Activated CD8-positive, alpha-beta memory T cell treated with anti-CD3 and anti-CD28 coated beads for 1 hour (primary cell): ENCODE results near the gene CACNA1S.

ENCODE experiments used
- DNase-seq, 2 donors: peaks; one replicate each; pipeline ENCODE4 v3.0.0-alpha.2; 2020; ENCODE audit warnings: low read depth in 1 of 2; ENCODE audit errors: extremely low read depth in 1 of 2

Gene CACNA1S

DNA sequence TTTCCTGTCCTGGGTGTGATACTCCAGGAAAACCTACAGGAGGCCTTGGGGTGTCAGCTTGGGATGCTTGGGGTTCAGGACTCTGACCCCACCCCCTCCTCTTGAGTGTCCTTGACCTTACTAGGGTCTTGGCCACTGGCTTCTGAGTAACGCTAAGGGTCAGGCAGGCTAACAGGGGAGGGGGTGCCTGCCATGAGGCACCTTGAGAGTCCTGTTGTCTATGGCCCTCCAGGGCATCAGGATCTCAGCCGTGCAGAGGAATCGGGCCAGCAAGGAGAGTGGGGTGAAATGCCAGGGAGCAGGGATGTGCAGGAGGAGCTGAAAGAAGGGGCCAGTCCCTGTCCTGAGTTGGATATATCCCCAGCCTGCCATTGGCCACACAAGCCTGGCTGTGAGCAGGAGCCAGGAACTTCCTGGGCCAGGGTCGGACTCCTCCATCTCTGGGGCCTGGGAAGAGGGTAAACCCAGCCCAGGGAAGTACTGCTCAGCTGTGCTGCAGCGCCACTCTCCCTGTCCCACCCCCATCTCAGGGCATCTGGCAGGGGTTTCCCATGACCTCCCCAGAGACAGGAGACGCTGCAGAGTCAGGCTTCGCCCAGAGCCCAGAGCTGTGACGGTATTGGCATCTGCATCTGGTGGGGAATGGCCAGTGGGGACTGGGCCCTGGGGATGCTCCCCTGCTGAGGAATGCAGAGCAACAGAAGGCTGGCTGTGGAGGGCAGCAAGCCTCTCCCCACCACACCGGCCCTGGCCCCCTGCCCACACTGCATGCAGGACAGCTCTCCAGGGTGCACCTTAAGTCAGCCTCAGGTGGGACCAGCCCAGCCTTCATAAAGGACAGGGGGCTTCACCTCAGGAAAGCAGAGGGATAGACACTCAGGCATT is 95.0 kb downstream of the CACNA1S start:
- DNase-seq: no peak

DNA sequence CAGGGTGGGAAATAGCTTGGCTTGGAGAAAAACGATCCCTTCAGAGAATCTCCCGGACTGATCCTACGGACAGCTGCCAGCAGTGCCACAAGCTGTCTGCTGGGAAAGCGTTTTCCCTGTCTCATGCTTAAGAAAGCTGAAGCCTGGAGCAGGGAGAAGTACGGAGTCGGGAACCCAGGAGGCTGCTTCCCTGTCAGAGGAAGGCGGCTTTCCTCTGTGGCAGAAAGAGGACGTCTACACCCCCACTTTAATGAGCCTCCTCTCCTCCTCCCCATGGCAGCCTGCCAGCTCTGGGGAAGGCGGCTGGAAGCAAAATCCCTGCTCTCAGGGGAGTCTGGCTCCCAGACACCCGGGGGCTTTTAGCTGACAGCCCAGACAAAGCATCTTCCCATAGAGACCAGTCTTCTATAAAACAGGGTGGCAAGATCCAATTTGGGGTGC is 96.0 kb downstream of the CACNA1S start:
- DNase-seq: no peak

DNA sequence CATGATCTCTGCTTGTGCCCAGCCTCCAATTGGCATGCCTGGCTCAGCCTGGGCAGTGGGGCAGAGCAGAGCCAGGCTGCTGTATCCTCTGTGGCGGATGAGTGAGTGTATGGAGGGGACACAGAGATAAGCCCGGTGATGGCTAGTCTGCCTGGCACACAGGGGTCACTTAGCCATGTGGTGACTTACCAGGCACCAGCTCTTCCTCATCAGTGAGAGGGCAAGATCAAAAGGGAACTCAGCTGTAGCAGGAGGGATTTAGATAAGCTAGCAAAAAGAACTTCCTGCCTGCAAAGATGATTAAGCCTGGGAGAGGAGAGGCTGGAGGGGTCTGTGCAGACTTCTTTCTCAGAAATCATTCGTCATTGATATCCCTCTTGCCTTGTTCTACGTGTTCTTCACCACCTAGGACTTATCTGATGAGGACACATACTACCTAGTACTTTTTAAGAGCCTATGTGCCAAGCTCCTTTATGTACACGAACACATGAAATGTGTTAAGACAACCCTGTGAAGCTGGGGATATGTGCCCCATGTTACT is 96.6 kb downstream of the CACNA1S start:
- no peak for DNase-seq

DNA sequence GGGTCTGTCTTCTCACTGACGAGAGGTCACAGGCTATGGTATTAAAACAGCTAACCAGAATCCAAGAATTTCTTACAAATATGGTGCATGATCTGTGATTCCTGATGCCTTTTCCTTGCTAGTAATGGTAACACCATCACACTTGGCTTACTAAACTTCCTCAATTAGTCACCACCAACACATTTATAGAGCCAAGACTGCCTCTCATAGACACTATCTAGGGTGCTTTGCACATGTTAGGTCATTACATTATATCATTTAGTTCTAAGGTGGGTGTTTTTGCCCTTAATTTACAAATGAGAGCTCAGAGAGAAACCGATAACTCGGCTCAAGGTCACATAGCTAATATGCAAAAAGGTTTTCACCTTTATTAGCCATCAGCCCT is 97.4 kb downstream of the CACNA1S start:
- no peak for DNase-seq

DNA sequence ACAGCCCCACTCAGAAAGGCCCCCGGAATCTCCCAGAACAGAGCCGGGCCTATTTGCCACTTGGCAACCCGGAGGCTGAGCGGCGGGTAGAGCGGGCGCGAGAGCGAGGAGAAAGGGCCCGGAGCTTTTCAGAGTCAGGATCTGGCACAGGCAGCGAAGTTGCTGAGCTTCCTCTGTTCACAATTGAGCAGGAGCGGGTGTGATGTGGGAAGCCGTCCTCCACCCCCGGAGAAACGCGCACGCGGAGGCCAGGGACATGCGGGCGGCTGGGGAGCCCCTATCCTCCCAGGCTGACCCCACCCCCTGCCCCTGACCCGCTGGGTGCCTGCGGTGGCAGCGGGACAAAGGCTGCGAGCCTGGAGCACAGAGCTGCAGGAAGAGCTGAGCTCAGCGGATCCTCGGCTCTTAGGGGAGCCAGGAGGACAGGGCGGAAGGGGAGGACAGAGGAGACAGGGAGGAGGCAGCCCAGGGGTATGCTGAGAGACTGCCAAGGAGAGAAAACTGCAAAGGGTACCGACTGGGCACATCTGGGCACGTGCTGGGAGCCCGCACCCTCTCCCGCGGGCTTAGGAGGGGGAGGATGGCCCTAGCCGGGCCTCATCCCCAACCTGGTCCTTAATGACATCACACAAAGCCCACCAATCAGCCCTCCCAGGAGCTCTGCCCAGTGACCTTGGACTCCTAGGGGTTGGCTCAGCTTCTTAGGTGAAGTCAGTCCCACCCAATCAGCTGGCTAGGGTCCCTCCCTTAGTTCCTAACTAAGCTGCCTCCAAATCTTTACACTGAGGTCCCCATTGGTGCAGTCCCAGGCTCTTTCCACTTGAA is 98.0 kb downstream of the CACNA1S start:
- DNase-seq: no peak

DNA sequence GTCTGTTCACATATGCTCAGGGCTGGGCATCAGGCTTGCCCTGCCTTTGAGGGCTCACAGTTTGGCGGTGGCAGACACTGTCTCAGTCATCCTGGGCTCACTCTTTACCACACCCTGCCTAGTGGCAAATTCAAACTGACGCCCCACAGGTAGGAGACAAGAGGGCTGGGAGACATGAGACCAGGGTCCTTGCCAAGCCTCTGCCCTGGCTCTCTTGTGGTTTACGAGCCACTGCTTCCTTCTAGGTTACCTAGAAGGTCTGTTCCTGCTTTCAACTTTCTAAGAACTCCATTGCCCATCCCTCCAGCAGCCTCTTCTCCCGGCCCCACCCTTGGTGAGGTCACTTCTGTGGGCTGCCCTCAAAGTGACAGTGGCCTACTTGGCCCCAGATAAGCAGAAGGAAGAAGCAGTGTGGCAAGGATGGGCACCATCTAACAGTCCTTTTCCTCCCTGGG is 99.2 kb downstream of the CACNA1S start:
- DNase-seq: no peak

DNA sequence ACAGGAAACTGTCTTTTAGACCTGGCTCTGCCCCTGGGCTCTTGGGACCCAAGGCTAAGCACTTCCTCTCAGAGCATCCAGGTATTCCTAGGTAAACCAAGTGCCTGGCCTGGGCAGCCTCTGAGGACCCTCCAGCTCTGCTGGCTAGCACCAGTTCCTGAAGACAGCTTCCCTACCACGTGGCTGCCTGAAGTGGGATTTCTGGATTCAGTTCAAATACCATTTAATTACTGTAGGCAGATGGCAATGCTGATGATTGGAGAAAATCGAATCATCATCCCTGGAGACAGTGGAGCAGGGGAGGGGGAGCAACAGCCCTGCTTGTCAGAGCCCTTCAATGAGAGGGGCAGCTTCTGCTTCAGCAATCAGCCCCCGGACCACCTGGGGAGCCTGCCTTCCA is 100.6 kb downstream of the CACNA1S start:
- DNase-seq: no peak

DNA sequence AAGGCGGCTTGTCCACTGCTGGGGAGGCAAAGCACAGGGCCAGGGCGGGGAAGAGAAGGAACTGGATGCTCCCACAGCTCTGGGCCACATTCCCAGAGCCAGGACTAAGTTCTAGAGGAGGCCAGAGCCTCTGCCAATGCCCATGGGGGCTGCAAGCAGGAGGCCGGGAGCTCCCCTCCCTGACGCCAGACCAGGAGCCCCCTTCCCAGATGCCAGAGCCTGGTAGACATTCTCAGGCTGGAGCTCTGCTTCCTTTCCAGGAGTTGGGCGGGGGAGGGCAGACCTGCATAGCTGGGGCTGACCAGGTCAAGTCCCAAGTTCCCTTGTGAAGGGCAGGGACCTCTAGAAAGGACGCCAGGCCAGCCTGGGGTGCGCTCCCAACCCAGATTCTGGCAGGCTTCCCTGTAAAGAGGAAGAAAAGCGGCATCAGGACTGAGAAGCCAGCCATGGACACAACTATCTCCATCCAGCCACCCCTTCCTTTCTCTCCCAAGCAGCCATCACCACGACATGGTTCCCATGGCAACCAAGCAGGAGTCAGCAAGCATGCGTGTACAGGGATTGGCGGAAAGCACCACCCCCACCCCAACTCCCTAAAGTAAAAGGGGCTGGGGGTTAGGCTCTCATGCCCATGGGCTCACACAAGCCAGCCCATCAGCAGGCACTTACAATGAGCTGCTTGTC is 102.1 kb downstream of the CACNA1S start:
- no peak for DNase-seq

DNA sequence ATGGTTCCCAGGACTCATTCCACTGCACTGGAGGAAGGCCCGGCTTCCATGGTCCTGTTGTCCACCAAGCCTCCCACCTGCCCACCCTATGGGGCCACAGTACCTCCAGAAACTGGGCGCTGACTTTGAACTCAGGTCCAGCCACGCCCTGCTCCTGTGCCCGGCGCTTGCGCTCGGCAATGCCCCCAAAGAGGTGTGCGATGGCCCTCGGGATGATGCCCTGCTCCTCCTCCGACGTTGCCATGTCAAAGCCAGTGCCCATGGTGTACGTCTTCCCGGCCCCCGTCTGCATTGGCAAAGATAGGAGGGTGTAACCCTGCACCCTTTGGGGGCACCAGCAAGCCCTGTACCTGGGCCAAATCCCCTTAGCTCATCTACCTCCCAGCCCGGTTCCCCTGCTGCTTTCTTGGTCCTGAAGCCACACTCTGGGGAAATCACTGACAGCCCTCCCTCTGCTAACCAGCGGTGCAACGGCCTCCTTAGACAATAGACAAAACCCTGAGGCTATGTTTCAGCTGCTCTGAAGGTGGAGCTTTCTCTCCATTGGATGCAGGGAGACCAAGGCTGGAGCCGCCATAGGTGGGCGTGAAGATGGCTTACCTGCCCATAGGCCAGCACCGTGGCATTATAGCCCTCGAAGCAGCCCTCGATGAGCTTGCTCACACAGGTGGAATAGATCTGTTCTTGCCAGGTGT is 103.4 kb downstream of the CACNA1S start:
- no peak for DNase-seq

DNA sequence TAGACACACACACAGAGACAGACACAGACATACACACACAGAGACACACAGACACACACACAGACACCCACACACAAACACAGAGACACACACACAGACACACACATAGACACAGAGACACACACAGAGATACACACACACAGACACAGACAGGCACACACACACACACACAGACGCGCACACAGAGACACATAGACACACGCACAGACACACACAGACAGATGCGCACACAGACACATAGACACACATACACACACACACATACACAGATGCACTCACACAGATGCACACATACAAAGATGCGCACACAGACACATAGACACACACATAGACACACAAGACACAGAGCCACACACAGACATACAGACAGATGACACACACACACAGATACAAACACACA is 104.7 kb downstream of the CACNA1S start:
- no peak for DNase-seq

DNA sequence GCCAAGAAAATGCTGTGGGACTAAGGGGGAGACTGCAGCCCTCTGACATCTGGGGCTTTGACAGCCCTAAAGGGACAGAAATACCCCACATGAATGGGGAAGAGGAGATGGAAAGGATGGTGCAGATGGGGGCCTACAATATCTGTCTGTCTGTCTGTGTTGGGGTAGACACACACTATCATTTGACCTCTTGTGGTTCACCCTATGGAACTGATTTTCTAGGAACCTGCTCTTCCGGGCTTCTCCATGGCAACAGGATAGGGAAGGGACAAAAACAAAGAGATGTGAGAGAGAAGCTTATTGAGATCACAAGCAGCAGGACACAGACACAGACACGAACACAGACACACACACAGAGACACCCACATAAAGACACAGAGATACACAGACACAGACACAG is 105.8 kb downstream of the CACNA1S start:
- DNase-seq: no peak

DNA sequence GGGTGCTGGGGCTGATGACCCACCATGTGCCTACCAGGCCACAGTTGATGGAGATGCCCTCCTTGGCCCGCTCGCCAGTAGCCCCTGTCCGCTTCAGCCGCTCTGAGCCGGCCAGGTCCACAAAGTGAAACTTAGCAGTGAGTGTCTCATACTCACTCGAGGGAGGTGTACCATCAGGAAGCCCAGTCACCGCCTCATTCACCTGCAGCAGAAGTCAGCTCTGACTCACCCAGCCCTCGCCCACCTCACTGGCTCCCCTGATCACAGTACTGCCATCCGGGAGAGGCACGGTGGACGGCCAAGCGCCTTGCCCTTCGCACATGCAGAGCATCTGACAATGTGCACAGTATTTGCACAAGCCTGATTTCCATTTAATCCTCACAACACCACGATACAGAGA is 107.5 kb downstream of the CACNA1S start:
- no peak for DNase-seq

DNA sequence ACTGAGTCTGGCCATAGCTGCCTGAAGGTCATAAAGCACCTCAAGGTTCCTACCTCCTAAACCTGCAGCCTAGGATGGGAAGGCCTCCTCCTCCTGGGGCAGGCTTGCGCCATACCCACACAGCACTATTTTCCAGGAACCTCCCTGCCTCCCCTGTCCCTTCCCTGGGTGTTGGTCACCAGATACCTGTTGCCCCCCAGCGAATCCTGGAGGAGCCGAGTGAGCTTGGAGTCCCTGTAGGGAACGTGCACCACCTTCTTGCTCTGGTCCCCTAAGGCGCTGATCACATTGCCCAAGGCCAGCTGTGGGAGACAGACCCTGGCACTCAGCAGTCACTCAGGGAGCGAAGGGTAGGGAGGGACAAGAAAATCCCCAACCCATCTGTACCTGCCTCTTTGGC is 108.1 kb downstream of the CACNA1S start:
- DNase-seq: no peak

DNA sequence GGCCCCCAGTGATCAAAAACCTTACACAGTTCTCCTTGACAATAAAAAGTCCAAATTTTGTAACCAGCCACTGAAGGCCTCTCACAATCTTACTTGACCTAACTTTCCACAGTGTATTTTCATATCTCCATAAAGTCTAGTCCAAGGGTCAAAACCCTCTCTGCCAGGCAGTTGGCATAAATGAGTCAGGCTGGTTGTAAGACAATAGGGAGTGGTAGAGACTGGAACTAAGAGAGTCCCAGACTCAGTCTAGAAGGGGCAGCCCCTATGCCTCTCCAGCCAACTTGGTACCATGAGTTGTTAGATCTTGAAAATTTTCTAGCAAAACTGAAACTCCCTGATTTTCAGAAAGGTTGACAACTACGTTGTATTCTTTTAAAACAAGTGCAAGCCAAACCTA is 109.7 kb downstream of the CACNA1S start:
- no peak for DNase-seq

DNA sequence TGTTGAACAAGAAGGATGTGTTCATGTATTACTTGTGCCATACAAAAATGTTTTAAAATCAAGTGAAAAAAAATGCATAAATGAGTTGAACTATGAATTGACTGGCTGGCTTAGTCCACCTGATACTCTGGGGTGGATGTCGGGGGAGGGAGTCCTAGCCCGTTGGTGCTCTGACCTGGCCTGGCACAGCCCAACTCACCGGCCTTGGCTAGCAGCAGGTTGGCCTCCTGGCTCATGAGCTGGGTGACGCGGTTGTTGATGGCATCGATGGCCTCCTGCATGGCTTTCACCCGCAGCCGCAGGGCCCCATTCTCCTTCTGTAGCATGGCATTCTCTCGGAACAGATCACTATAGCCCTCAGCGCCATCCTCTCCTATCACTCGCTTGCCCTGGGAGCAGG is 110.3 kb downstream of the CACNA1S start:
- no peak for DNase-seq

DNA sequence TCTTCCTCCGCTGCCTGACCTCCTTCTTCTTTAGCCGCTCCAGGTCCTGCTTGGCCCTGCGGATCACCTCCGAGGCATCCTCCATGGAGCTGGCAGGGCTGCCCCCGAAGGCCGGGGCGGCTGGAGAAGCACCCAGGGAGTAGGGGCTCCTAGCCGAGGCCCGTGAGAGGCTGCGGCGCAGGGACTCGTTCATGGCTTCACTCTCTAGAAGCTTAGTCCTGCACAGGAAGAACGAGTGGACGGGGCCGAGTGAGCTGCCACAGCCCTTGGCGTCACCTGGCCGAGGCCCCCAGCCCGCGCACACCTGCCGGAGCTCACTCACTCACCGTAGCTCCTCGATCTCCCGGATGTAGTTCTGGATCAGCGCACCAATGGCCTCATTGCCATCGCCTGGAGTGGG is 111.8 kb downstream of the CACNA1S start:
- DNase-seq: no peak

DNA sequence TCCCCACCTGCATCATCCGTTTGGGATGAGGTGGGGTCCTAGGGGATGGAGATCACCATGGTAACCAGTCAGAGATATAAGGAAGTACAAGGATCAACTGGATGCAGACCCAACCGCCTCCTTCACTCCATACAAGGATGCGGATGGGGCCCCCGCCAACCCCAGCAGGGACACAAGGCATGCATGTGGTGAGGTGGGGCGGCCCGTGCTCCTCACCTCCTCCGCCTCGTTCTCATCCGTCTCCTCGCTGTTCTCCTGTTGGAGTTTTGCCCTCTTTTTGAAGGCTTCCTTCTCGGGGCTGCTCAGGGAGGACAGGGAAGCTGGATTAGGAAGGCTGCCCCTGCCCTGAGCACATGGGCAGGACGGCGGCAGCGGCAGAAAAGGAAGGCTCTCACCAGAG is 112.6 kb downstream of the CACNA1S start:
- no peak for DNase-seq

DNA sequence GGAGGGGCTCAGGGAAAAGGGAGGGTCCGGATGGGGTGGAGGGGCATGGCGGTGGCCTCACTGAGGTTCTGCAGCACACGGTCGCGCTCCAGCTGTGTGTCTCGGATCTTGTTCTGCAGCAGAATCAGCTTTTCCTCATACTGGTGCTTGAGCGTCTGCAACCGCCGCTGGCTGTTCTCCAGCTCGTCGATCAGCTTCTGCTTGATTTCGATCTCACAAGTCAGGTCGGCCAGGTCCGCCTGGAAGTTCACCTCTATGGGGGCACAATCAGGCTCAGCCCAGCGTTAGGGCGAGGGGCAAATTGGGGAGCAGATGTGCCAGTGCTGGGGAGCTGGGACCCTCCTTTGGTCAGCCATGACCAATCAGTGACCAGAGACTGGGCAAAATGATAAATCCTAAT is 113.9 kb downstream of the CACNA1S start:
- no peak for DNase-seq

DNA sequence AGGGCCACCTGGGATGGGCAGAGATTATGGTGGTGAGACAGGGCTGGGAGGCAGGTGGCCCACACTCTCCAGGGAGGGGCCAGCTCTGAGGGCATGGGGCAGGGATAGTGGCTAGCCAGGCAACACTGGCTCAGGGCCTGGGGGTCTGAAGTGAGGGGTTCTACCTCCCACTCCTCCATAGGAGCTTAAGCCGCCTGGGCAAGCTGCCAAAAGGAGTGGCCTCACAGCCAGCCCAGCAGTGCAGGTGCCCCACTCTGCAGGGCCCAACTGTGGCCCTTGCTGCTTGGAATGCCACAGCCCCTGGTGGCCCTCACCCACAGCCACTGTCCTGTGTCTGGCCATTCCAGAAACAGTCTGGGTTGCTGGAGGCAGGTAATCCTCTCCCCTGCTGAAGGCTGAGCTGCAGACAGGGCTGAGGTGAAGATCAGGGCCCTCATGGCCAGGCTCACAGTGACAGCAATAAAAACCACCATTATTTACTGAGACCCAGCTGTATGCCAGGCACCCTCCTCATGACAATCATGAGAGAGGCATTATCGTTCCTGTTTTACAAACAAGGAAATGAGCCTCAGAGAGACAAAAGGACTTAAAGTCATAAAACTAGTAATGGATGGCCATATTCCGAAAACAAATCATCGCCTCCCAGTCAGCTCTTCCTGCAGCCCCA is 119.7 kb downstream of the CACNA1S start:
- no peak for DNase-seq

DNA sequence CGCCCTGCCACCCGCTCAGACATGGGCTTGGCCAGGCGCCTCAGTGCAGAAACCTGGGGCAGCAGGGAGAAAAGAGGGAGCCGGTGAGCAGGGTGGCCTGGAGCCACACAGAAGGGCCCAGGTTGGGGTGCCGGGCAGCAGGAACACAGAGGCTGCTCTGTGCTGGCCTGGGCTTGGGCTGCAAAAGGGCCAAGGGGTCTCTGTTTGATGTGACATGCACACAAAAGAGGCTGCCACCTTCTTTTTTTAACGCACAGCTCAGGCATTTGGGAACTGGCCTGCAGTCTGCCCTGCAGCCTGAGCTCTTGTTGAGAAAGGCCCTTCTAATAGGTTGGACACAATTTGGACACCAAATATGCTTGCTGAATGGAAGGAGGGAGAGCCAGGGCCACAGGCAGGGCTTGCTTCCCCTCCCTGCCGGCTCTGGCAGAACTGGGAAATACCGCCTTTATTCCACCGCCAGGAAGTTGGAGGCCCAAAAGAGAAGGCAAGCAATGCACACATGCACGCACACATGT is 121.1 kb downstream of the CACNA1S start:
- no peak for DNase-seq
